HepG2 (cell line): ENCODE data around the gene KRTAP13-1. TPM values are rescaled to one million over a fixed set of nuclear protein-coding genes. Genes with fewer than 3 reads are reported as not detected.

Experiments
- ATAC-seq: fragments of 200-7000 bp; cut with Tn5 transposase; 3 replicates; pipeline ENCODE4 v1.9.1; 2020; ENCODE audit warnings: mild to moderate bottlenecking, moderate library complexity
- BruUV-seq: library from RNA; stranded (reverse); fragments of 400-500 nt; replicated peaks from 2 replicates; lab custom pipeline; 2021; lab: Mats Ljungman, UMichigan
- CTCF ChIA-PET: fragments of 300-600 bp; formaldehyde crosslinking; extraction: SDS; loops from one replicate; lab custom pipeline; 2021; ENCODE audit warnings: low total read pairs, inconsistent platforms, low intra/inter-chr PET ratio; lab: Yijun Ruan, JAX
- POLR2A ChIA-PET: fragments of 350-600 bp; sonication (Branson Sonifier 250); formaldehyde crosslinking; loops from one replicate; lab custom pipeline; 2020; ENCODE audit warnings: antibody characterized with exemption, inconsistent platforms; lab: Yijun Ruan, JAX
- DNase-seq: peaks from one replicate; pipeline ENCODE4 v3.0.0-alpha.2; 2015; ENCODE audit warnings: low spot score
- FAIRE-seq: peaks from 3 replicates; lab custom pipeline; 2011; peaks lifted over from hg19 to GRCh38; lab: Jason Lieb, UNC
- H2AFZ ChIP-seq: one replicate; pipeline ENCODE4 v1.6.1; 2011; ENCODE audit warnings: low read length, inconsistent platforms
- H3K27ac ChIP-seq: fragments of 300-600 bp; 3 replicates; pipeline ENCODE4 v1.8.0; 2011; ENCODE audit warnings: mixed run types, mild to moderate bottlenecking, mixed read lengths, low read length, inconsistent platforms; ENCODE audit not compliant: insufficient read depth; ENCODE audit errors: extremely low read length
- H3K27me3 ChIP-seq, 2 experiments: fragments of 200-600 bp in 1 of 2; 2 replicates in 1 of 2; 3 replicates in 1 of 2; pipeline versions ENCODE4 v1.6.0 to v1.8.0; 2011; ENCODE audit warnings: low read length in 2 of 2, mild to moderate bottlenecking in 2 of 2, moderate library complexity in 2 of 2, inconsistent platforms in 1 of 2; ENCODE audit not compliant: insufficient read depth in 2 of 2, control insufficient read depth in 1 of 2
- H3K36me3 ChIP-seq, 2 experiments: fragments of 200-600 bp in 1 of 2; replicated peaks in 1 of 2; 2 replicates in 1 of 2; 3 replicates in 1 of 2; pipeline versions ENCODE4 v1.5.1 to v1.8.0; 2011; ENCODE audit warnings: low read length in 2 of 2, inconsistent platforms in 1 of 2; ENCODE audit not compliant: insufficient read depth in 2 of 2, control insufficient read depth in 1 of 2
- H3K4me1 ChIP-seq: 2 replicates; pipeline ENCODE4 v1.5.1; 2012; ENCODE audit warnings: low read length, inconsistent platforms; ENCODE audit not compliant: insufficient read depth
- H3K4me2 ChIP-seq: 2 replicates; pipeline ENCODE4 v1.6.0; 2011; ENCODE audit warnings: low read depth, low read length, inconsistent platforms
- H3K4me3 ChIP-seq, 3 experiments: fragments of 200-600 bp in 1 of 3; sonication (generic), shearing (Covaris generic) in 1 of 3; replicated peaks in 1 of 3; 2 replicates each; pipeline ENCODE4 v1.5.1; 2011 to 2016; ENCODE audit warnings: low read length in 3 of 3, inconsistent platforms in 2 of 3, low read depth in 2 of 3, mild to moderate bottlenecking in 2 of 3, control low read depth in 1 of 3, mixed read lengths in 1 of 3; ENCODE audit not compliant: insufficient read depth in 1 of 3
- H3K79me2 ChIP-seq: one replicate; pipeline ENCODE4 v1.6.1; 2011; ENCODE audit warnings: low read length, inconsistent platforms; ENCODE audit not compliant: insufficient read depth
- H3K9ac ChIP-seq: 2 replicates; pipeline ENCODE4 v1.6.0; 2011; ENCODE audit warnings: mild to moderate bottlenecking, low read depth, low read length, inconsistent platforms; ENCODE audit not compliant: insufficient read depth
- H3K9me3 ChIP-seq: 2 replicates; pipeline ENCODE4 v1.5.1; 2012; ENCODE audit warnings: mild to moderate bottlenecking, low read length
- H4K20me1 ChIP-seq: 2 replicates; pipeline ENCODE4 v1.6.0; 2011; ENCODE audit warnings: inconsistent platforms, mild to moderate bottlenecking, low read length, moderate library complexity; ENCODE audit not compliant: insufficient read depth
- EZH2 ChIP-seq: conservative IDR thresholded peaks from 2 replicates; pipeline ENCODE4 v1.6.1; 2012; ENCODE audit warnings: mild to moderate bottlenecking, low read depth, low read length, moderate library complexity
- HOXA7 ChIP-seq: sonication (generic); formaldehyde crosslinking; IDR thresholded peaks from 2 replicates; pipeline ENCODE4 v1.8.1; 2022; ENCODE audit warnings: mild to moderate bottlenecking, missing genetic modification reagents, moderate library complexity
- HOXA9 ChIP-seq: sonication (generic); formaldehyde crosslinking; IDR thresholded peaks from 2 replicates; pipeline ENCODE4 v1.8.1; 2022; ENCODE audit warnings: missing genetic modification reagents, mild to moderate bottlenecking, moderate library complexity, borderline replicate concordance
- KLF15 ChIP-seq: sonication (generic); formaldehyde crosslinking; IDR thresholded peaks from 2 replicates; pipeline ENCODE4 v1.8.1; 2023; ENCODE audit warnings: borderline replicate concordance, mild to moderate bottlenecking, inconsistent platforms, missing genetic modification reagents, mixed read lengths
- MEIS1 ChIP-seq: sonication (generic); formaldehyde crosslinking; IDR thresholded peaks from 2 replicates; pipeline ENCODE4 v1.9.0; 2021; ENCODE audit warnings: mild to moderate bottlenecking, missing genetic modification reagents, moderate library complexity, borderline replicate concordance
- MIXL1 ChIP-seq: IDR thresholded peaks from 2 replicates; pipeline ENCODE4 v1.6.1; 2016
- NRL ChIP-seq: sonication (generic); formaldehyde crosslinking; IDR thresholded peaks from 2 replicates; pipeline ENCODE4 v1.5.0; 2020; ENCODE audit warnings: missing genetic modification reagents, mild to moderate bottlenecking, moderate library complexity, borderline replicate concordance
- RELA ChIP-seq: sonication (generic); formaldehyde crosslinking; IDR thresholded peaks from 2 replicates; pipeline ENCODE4 v1.4.0; 2020; ENCODE audit warnings: missing genetic modification reagents
- SNAI1 ChIP-seq: sonication (generic); formaldehyde crosslinking; IDR thresholded peaks from 2 replicates; pipeline ENCODE4 v1.5.0; 2020; ENCODE audit warnings: mild to moderate bottlenecking, missing genetic modification reagents, borderline replicate concordance
- TCF7L2 ChIP-seq: IDR thresholded peaks from 2 replicates; pipeline ENCODE4 v1.6.1; 2011; ENCODE audit warnings: mild to moderate bottlenecking, low read depth, low read length, moderate library complexity
- TEAD3 ChIP-seq: optimal IDR thresholded peaks from 2 replicates; pipeline ENCODE3; 2016; ENCODE audit warnings: borderline replicate concordance
- ZFP1 ChIP-seq: IDR thresholded peaks from 2 replicates; pipeline ENCODE4 v1.6.1; 2016
- ZKSCAN5 ChIP-seq: sonication (generic); formaldehyde crosslinking; IDR thresholded peaks from 2 replicates; pipeline ENCODE4 v1.5.1; 2020; ENCODE audit warnings: mild to moderate bottlenecking, missing genetic modification reagents
- ZNF205 ChIP-seq: IDR thresholded peaks from 2 replicates; pipeline ENCODE4 v1.6.1; 2018; ENCODE audit warnings: missing biosample characterization, missing genetic modification reagents
- ZNF367 ChIP-seq: sonication (generic); formaldehyde crosslinking; IDR thresholded peaks from 2 replicates; pipeline ENCODE4 v1.4.0; 2020; ENCODE audit warnings: missing genetic modification reagents, borderline replicate concordance
- ZNF746 ChIP-seq: sonication (generic); formaldehyde crosslinking; IDR thresholded peaks from 2 replicates; pipeline ENCODE4 v1.8.0; 2022; ENCODE audit warnings: mild to moderate bottlenecking, missing genetic modification reagents
- WGBS: methylation state at CpG from one replicate; pipeline ENCODE4 v1.1.6; 2017; ENCODE audit warnings: low lambda C conversion rate; 5-methylcytosine and 5-hydroxymethylcytosine counted together
- in situ Hi-C: cut with HindIII; loops from 2 replicates; pipeline ENCODE4 v1.10.0; 2017; ENCODE audit warnings: low pct_unique_long_range_greater_than_20kb; ENCODE audit not compliant: extremely low pct_ligation_motif_present
- intact Hi-C: fragments of 100-400 bp; cut with micrococcal nuclease; formaldehyde crosslinking; loops from one replicate; pipeline ENCODE4 v1.10.0; 2022; ENCODE audit not compliant: unreplicated experiment
- polyA plus RNA-seq, 8 experiments: library from polyadenylated mRNA; depleted of rRNA in 3 of 8; stranded (reverse) in 7 of 8; unstranded in 1 of 8; fragments of >200 nt; fragmentation: Illumina TruSeq in 4 of 8; extraction: Trizol in 4 of 8; gene quantifications; 2 replicates each; pipeline versions ENCODE4 v1.2.1 to v1.2.3, GENCODE V29; 2011 to 2016; ENCODE audit warnings: low read depth in 4 of 8, missing spikeins in 1 of 8, mixed read lengths in 1 of 8; ENCODE audit not compliant: insufficient read depth in 1 of 8
- total RNA-seq, 5 experiments: library from RNA; depleted of rRNA; stranded (reverse); fragments of >200 nt; fragmentation: Illumina TruSeq; extraction: Trizol; gene quantifications; 2 replicates each; pipeline ENCODE4 v1.2.3, GENCODE V29; 2016; ENCODE audit warnings: low read depth in 1 of 5
- TF ChIP-seq, protein P1 (sequence below): IDR thresholded peaks from 2 replicates; pipeline ENCODE4 v1.6.1; 2012; ENCODE audit warnings: low read length, improper control_type of control experiment

KRTAP13-1 gene
- total and polyA plus RNA-seq, 2 of the 13 experiments (the other 11 are each of a cell fraction or from before 2014, with no cell fraction given): not detected

DNA sequence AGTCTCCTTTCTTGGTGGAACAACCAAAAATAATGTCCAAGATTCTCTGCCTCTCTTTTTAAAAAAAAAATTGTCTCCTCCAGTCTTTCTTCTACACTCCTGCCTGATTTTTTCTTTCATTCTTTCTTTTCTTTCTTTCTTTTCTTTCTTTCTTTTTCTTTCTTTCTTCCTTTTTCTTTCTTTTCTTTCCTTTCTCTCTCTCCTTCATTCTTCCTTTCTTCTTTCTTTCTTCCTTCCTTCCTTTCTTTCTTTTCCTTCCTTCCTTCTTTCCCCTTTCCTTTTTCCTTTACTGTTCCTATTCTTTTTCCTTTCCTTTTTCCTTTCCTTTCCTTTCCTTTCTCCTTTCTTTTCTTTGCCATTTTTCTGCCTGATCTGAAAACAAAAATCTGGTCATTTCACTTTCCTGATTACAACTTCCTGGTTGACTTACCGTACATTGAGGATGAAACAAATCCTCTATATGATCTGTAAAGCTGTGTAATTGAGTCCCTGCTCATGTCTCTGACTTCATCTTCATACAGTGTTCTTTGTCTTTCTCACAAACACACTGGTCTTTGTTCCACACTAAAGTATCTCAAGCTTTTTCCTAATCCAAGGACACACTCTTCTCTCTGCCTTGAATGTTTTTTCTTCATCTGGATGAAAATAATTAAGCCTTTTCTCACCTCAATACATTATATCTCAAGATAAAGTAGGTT is 41.4 kb upstream of the KRTAP13-1 start:
- Histone ChIP-seq H3K27ac (no peak overlapping the region), H3K36me3 (no peaks in the 10 kb centered on the region), H3K27me3 (no peaks in the 10 kb centered on the region), H3K4me2 (no peak overlapping the region), H3K9me3 (peaks cover 78% of the 10 kb centered on the region), H3K9ac (no peak overlapping the region), H4K20me1 (no peaks in the 10 kb centered on the region), H3K79me2 (no peaks in the 10 kb centered on the region), H3K4me1 (no peaks in the 10 kb centered on the region), H3K4me3 (no peak overlapping the region), H2AFZ (no peak overlapping the region)
- no TSS peak for BruUV-seq
- DNase-seq (no peak), FAIRE-seq (no peak), ATAC-seq (no peak)
- CTCF ChIA-PET: no interaction called here
- POLR2A ChIA-PET: no interaction called here
- WGBS: 5% methylated on average over 1 of the region's 1 CpG
- in situ Hi-C loops (no loop called here), intact Hi-C loops (no loop called here)
- TF ChIP-seq NRL (CRISPR knock-in tag) (no peak), ZNF205 (no peak), ZKSCAN5 (CRISPR knock-in tag) (no peak), HOXA7 (CRISPR knock-in tag) (no peak), HOXA9 (CRISPR knock-in tag) (no peak), EZH2 (no peak), TEAD3 (CRISPR knock-in tag) (no peak), RELA (CRISPR knock-in tag) (no peak), ZNF746 (CRISPR knock-in tag) (no peak), MIXL1 (CRISPR knock-in tag) (no peak), MEIS1 (CRISPR knock-in tag) (no peak), ZNF367 (CRISPR knock-in tag) (no peak), KLF15 (no peak), ZFP1 (no peak), TCF7L2 (no peak), SNAI1 (no peak)
- TF ChIP-seq, protein P1, sequence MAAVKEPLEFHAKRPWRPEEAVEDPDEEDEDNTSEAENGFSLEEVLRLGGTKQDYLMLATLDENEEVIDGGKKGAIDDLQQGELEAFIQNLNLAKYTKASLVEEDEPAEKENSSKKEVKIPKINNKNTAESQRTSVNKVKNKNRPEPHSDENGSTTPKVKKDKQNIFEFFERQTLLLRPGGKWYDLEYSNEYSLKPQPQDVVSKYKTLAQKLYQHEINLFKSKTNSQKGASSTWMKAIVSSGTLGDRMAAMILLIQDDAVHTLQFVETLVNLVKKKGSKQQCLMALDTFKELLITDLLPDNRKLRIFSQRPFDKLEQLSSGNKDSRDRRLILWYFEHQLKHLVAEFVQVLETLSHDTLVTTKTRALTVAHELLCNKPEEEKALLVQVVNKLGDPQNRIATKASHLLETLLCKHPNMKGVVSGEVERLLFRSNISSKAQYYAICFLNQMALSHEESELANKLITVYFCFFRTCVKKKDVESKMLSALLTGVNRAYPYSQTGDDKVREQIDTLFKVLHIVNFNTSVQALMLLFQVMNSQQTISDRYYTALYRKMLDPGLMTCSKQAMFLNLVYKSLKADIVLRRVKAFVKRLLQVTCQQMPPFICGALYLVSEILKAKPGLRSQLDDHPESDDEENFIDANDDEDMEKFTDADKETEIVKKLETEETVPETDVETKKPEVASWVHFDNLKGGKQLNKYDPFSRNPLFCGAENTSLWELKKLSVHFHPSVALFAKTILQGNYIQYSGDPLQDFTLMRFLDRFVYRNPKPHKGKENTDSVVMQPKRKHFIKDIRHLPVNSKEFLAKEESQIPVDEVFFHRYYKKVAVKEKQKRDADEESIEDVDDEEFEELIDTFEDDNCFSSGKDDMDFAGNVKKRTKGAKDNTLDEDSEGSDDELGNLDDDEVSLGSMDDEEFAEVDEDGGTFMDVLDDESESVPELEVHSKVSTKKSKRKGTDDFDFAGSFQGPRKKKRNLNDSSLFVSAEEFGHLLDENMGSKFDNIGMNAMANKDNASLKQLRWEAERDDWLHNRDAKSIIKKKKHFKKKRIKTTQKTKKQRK: no peak
